Measurements from ENCODE around the gene RPL7L1. TPM values are rescaled to one million over a fixed set of nuclear protein-coding genes. Genes with fewer than 3 reads are reported as not detected.
"Not testable (repeated sequence)": the region's sequence is repeated elsewhere in the genome, so short reads cannot be mapped to it uniquely, and the experiment has no call there.

Gene RPL7L1
- total and polyA plus RNA-seq, 9 donors = 48.6 to 97.8 (median 68.1) TPM

- TF ChIP-seq POLR2A (IDR thresholded peaks at IDR 0.05) (no peak), CTCF (IDR thresholded peaks at IDR 0.05) (peak; percentile 62 to 84 (median 74))
- Histone ChIP-seq H3K27ac (no peak overlapping the region), H3K27me3 (no peaks in the 10 kb centered on the region), H3K4me1 (ENCODE audit: insufficient read depth) (no peaks in the 10 kb centered on the region), H3K9me3 (no peaks in the 10 kb centered on the region), H3K4me3 (no peak overlapping the region), H3K36me3 (no peaks in the 10 kb centered on the region)
- peak; percentile 53 to 80 (median 58) for DNase-seq
- intact Hi-C loops (cut with DNase I) = no loop called here
- WGBS, 3 donors = 6 to 8% (median 6%) methylated on average over 10 of the region's 10 CpGs
These were observed 19.5 kb downstream of the RPL7L1 start for GRCh38 chr6:42898891-42899361.

- intact Hi-C loops (cut with DNase I) = loop anchor here (5.0 to 10.0 kb wide), 3 partner anchors 115 to 245 kb away; partner anchors contain the start of genes KLHDC3 (in 2 of the 4) and MEA1 (in 2 of the 4)
- no peaks in the 10 kb centered on the region for H3K36me3 ChIP-seq
- H3K27ac ChIP-seq = no peak overlapping the region
- no peaks in the 10 kb centered on the region for H3K9me3 ChIP-seq
- DNase-seq = peak in 1 of 5 donors; percentile 44
- H3K4me1 ChIP-seq (ENCODE audit: insufficient read depth) = no peaks in the 10 kb centered on the region
- no peaks in the 10 kb centered on the region for H3K27me3 ChIP-seq
- 5 to 13% (median 6%) methylated on average over 8 of the region's 8 CpGs for WGBS, 3 donors
- no peak overlapping the region for H3K4me3 ChIP-seq
- TF ChIP-seq CTCF (IDR thresholded peaks at IDR 0.05) (no peak), POLR2A (IDR thresholded peaks at IDR 0.05) (no peak), EP300 (IDR thresholded peaks at IDR 0.05) (no peak)
These were observed 20.5 kb downstream of the RPL7L1 start for GRCh38 chr6:42899871-42900270.

GRCh38 chr6:42901538-42901957 lies 22.1 kb downstream of the RPL7L1 start:
- Histone ChIP-seq H3K9me3 (no peaks in the 10 kb centered on the region), H3K4me1 (ENCODE audit: insufficient read depth) (no peaks in the 10 kb centered on the region), H3K4me3 (no peak overlapping the region), H3K27ac (no peak overlapping the region), H3K36me3 (no peaks in the 10 kb centered on the region), H3K27me3 (no peaks in the 10 kb centered on the region)
- intact Hi-C loops (cut with DNase I) = loop anchor here (5.0 to 10.0 kb wide), 3 partner anchors 113 to 243 kb away; partner anchors contain the start of genes KLHDC3 (in 2 of the 4) and MEA1 (in 2 of the 4)
- no peak for TF ChIP-seq EP300 (IDR thresholded peaks at IDR 0.05)
- peak; percentile 87 to 91 (median 90) for TF ChIP-seq CTCF (IDR thresholded peaks at IDR 0.05)
- no peak for TF ChIP-seq POLR2A (IDR thresholded peaks at IDR 0.05)
- WGBS, 3 donors = 1 to 2% (median 1%) methylated on average over 11 of the region's 11 CpGs
- peak; percentile 71 to 80 (median 78) for DNase-seq

- not testable (repeated sequence) for H3K36me3 ChIP-seq; H3K9me3 ChIP-seq; H3K4me3 ChIP-seq; H3K27ac ChIP-seq; H3K4me1 ChIP-seq (ENCODE audit: insufficient read depth); DNase-seq; H3K27me3 ChIP-seq
- WGBS, 3 donors = 41 to 52% (median 49%) methylated on average over 22 of the region's 22 CpGs
- intact Hi-C loops (cut with DNase I) = loop anchor here (5.0 to 10.0 kb wide), 3 partner anchors 112 to 242 kb away; partner anchors contain the start of genes KLHDC3 (in 2 of the 4) and MEA1 (in 2 of the 4)
These were observed 23.2 kb downstream of the RPL7L1 start for GRCh38 chr6:42902429-42903263.
